ENCODE measurements around the gene TAPBPL.
A peak's percentile ranks its signal among the peaks of the same experiment; 100 is the strongest.
"Not testable (repeated sequence)": the region's sequence is repeated elsewhere in the genome, so short reads cannot be mapped to it uniquely, and the experiment has no call there.

TAPBPL gene

DNA sequence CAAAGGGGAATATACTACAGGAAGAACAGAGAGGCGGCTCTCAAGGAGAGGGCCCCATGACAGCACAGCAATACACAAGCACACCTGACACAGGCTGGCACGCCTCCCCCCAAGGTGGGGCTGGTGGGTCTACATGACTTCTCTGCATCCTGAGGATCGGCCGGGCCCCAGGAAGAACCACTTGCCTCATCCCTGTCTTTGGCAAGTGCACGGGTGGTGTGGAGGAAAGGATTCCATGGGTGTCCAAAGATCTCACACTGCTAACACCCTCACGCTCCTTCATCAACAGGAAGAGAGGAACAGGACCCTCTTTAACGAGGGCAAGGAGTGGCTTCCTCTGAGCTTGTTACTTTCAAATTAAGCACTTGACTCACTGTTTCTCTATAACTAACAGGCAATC, 11.4 kb downstream of the TAPBPL start:
- no peak for DNase-seq

DNA sequence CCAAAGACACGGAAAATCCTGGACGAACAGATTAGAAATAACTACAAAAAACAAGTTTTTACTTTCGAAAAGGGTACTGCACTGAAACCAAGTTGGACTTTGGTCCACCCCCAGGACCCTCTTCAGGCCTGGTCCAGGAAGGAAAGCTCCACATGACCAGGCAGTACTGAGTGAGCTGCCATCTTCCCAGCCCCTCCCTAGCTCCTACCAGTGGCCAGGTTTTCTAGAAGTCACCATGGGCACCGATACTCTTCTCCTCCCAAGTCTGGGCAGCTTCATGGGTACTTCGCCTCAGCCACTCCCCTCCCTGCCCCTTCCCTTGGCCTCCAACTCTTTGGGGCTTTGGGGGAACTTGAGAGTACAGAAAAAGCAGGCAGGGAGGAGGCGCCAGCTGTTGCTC, 12.0 kb downstream of the TAPBPL start:
- no peak for DNase-seq

DNA sequence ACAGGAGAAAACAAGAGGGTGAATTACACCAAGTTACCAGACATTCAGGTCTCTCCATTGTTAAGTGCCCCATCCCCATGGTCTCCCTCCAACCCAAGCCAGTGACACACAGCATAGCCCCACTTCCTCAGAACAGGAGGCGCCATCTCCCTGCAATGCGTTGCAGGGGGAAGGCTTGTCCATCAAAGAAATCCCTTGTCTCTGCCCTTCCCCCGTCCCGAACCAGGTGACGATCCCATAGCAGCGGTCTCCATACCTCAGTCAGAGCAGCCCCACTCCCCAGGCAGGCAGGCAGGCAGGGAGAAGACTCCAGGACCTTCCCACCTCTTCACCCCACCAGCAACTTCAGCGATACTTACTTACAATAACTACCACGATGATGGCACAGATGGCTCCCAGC, 12.7 kb downstream of the TAPBPL start:
- DNase-seq = no peak

DNA sequence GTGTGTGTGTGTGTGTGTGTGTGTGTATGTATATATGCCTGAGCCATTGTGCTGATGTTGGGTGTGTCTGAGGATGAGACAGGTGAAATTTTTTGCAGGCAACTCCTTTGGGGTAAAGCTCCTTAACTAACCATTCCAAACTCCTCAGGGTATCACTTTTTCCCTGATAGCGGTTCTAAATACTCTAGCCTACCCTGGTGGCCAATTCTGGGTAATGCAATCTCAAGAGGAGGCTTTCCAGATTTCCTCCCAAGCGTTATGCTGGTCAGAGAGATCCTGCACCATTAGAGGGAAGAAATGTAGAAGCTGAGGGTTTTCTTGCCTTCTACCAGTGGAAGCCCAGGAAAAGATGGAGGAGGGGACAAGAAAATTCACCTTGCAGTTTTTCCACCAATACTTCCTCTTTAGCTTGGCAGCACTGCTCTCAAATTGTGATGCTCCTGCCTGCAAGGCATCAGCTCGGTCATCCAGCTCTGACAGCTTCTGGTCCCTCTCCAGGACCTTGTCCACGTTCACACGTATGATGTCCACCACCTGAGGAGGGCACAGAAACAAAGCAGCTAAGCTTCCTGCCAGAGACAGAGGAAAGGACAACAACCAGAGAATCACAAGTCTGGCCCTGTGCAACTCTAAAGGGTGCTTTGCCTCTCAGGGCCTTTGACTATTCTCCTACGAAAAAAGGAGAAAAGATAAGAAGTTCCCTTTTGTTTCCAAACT, 13.8 kb downstream of the TAPBPL start:
- peak; percentile 65 for DNase-seq

DNA sequence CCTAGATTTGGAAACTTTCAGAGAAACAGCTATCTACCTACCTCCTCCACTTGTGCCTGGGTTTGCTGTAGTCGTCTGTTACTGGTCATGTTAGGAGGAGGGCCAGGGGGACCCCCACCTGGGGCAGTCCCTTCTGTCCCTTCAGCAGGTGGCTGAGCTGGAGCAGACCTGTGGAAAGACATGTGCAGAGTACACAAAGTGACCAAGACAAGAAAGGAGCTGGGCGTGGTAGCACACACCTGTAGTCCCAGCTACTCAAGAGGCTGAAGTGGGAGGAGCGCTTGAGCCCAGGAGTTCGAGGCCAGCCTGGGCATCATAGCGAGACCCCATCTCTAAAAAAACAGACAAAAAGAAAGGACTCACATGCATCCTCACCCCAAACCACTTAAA, 14.3 kb downstream of the TAPBPL start:
- DNase-seq = no peak

DNA sequence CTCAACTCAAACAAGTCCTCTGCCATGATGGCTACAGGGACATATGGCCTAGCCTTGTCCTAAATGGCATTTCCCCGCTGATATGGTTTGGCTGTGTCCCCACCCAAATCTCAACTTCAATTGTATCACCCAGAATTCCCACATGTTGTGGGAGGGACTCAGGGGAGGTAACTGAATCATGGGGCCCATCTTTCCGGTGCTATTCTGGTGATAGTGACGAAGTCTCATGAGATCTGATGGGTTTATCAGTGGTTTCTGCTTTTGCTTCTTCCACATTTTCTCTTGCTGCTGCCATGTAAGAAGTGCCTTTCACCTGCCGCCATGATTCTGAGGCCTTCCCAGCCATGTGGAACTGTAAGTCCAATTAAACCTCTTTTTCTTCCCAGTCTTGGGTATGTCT, 14.9 kb downstream of the TAPBPL start:
- DNase-seq = not testable (repeated sequence)

DNA sequence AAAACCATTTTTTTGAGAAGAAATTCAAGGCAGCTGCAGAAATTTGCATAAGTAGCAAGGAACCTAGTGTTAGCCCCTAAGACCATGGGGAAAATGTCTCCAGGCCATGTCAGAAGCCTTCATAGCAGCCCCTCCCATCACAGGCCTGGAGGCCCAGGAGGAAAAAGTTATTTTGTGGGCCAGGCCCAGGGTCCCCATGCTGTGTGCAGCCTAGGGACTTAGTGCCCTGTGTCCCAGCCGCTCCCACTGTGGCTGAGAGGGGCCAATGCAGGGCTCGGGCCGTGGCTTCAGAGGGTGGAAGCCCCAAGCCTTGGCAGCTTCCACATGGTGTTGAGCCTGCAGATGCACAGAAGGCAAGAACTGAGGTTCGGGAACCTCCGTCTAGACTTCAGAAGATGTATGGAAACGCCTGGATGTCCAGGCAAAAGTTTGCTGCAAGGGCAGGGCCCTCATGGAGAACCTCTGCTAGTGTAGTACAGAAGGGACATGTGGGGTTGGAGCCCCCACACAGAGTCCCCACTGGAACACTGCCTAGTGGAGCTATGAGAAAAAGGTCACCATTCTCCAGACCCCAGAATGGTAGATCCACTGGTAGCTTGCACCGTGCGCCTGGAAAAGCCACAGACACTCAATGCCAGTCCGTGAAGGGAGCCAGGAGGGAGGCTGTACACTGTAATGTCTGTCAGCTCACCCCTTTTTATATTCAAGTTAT, 15.9 kb downstream of the TAPBPL start:
- not testable (repeated sequence) for DNase-seq

DNA sequence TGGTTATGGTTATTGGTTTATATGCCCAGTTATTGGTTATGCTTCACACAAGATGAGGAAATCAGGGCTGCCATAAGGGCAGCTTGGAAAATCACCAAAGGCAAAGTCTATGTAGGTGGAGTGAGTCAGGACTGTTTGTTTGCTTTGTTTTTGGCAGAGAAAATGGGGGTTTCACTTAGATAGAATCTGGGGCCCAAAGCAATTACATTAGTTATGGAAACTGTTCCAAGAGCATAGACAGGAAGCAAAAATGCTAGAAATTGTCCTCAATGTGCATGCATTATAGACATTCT, 16.4 kb downstream of the TAPBPL start:
- DNase-seq = no peak

DNA sequence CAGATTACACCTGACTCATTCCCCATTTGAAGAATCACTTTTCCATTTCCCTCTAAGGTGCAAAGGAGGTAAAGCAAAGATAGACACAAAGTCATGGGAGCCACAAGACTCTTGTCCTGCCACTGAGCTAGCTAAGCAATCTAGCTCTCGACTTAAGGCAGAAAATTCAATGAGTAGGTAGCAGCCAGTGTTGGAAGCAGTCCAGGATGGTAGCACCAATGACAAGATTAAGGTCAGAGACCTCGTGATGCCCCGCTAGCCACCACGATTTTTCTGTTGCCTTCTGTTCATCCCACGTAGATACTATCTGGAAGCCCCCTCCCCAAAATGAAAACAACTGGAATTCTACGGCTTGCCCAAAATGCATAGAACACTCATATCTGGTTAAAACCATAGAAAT, 17.2 kb downstream of the TAPBPL start:
- DNase-seq = no peak

DNA sequence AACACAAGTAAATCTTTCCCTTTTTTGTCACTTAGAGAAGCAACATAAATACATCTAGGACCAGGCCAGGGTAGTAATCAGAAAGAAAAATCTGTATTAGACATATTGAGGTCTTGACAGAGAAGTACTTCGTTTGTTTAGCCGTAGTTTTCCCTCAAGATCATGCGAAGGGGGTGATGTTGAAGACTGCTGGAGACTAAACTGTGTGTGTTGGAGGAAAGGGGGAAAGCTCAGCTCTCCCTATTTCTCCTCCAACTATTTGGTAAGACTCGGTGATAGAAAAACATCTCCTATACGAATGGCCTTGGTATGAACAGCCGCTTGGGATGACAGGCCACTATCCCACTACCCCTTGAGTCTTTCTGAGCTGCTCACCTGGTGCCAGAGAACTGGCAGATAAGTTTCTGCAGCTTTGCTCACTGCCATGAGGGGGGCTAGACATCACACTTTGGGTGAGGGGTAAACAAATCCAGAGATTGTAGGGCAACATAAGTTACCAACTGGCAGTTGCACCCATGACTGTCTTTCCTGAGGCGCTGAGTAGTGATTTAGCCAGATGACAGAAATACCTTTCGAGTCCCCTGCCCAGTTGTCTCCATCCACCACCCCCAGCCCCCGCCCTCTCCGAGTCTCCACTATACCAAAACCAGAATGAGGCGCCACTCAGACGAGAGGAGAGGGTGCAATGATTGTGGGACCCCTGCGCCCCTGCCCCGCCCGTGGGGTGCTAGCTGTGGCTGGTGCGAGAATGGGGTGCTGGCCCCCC, 17.9 kb downstream of the TAPBPL start:
- DNase-seq = no peak

DNA sequence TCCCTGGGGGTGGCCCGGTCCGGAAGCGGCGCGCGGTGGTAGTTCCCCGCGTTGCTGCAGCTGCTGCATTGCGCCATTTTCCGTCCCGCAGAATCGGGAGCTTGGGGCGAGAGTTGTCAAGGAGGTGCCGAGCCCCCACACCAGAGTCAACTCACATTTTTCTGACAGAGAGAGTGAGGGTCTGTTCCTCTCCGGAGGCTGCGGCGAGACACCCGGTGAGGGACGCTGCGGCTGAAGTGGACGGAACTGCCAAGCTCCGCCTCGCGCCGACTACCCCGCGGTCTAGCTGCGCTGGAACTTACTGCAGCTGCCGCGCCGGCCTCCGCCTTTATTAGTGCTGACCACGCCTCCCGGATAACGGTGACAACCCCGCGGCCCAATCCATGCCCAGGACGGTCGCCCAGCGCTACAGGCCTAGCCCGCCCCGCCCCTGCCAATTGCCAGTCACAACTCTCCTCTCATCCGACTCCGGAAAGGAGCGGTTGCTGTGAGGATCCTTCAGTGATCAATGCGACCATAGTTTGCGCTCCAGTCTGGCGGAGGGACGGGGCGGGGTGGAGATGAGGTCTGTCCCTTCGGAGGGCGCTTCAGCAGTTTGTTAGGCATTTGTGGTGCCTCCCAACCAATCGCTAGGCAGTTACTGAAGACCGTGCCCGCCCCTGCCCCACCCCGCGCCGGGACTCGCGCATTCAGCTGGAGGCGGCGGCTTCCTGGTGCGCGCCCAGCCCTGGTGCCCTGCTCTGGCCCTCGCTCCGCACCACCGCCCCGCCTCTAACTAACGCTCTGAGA, 18.7 kb downstream of the TAPBPL start, which contains the start of gene VAMP1:
VAMP1 (minus strand) TSS at position 303 of the 789 bp plus-strand sequence; CDS start at position 157, 146 bp downstream.
- peak; percentile 99 for DNase-seq

DNA sequence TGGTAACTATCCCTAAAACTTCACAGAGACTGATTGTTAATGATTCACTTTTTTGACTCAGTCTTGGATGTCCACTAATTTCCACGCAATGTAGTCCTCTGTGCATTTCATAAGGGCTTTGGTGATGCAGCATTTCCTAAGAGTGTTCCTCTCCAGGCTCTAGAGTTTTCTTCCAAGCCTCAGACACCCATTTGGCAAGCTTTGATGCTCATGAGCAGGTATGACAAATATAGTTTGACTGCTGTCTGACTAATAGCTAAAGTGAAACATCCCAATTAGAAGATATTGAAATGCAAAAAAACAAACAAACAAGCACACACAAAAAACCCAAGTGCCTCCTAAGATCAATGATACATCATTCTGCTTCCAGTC, 20.1 kb downstream of the TAPBPL start:
- peak; percentile 29 for DNase-seq

DNA sequence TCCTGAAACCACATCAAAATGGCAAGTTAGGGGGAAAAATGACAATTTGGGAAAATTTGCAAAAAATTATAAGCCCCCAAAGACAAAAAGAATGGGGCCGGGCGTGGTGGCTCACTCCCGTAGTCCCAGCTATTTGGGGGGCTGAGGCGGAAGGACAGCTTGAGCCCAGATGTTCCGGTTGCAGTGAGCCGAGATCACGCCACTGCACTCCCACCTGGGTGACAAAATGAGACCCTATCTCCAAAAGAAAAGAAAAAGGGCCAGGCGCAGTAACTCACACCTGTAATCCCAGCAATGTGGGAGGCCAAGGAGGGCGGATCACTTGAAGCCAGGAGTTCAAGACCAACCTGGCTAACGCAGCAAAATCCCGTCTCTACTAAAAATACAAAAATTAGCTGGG, 20.6 kb downstream of the TAPBPL start:
- no peak for DNase-seq

DNA sequence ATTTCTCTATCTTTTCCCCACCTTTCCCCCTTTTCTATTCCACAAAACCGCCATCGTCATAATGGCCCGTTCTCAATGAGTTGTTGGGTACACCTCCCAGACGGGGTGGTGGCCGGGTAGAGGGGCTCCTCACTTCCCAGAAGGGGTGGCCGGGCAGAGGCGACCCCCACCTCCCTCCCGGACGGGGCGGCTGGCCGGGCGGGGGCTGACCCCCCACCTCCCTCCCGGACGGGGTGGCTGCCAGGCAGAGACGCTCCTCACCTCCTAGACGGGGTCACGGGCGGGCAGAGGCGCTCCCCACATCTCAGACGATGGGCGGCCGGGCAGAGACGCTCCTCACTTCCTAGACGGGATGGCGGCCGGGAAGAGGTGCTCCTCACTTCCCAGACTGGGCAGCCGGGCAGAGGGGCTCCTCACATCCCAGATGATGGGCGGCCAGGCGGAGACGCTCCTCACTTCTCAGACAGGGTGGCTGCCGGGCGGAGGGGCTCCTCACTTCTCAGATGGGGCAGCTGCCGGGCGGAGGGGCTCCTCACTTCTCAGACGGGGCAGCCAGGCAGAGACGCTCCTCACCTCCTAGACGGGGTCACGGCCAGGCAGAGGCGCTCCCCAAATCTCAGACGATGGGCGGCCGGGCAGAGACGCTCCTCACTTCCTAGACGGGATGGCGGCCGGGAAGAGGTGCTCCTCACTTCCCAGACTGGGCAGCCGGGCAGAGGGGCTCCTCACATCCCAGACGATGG, 23.6 kb downstream of the TAPBPL start:
- not testable (repeated sequence) for DNase-seq

DNA sequence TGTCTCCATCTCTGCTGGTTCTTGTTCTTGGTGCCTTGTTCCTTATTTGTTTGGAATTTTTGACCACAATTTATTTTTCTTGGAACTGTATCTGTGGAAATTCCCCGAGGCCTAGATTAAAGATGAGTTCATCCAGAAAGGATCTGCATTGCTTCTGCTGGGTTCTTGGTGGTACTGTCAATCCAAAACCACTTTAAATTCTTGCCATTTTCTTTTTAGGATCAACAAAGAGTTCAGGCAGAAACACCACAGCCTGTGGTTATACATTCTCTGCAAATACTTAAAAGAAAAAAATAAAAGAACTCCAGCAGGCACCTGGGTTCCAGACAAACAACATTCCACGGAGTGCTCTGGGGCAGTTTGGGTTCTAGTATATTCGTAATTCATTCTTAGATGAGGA, 24.6 kb downstream of the TAPBPL start:
- peak; percentile 79 for DNase-seq

DNA sequence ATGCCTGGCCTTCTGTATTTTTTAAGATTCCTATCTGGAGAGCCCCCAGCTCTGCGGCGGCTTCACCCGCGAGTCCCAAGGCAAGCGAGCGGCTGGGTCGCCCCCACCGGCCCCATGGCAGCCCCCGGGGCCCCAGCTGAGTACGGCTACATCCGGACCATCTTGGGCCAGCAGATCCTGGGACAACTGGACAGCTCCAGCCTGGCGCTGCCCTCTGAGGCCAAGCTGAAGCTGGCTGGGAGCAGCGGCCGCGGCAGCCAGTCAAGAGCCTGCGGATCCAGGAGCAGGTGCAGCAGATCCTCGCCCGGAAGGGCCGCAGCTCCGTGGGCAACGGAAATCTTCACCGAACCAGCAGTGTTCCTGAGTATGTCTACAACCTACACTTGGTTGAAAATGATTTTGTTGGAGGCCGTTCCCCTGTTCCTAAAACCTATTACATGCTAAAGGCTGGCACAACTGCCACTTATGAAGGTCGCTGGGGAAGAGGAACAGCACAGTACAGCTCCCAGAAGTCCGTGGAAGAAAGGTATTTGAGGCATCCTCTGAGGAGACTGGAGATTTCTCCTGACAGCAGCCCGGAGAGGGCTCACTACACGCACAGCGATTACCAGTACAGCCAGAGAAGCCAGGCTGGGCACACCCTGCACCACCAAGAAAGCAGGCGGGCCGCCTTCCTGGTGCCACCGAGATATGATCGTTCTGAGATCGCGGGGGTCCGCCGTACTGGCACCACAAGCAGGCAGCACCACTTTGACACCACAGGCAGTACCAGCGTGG, 25.9 kb downstream of the TAPBPL start:
- DNase-seq = not testable (repeated sequence)

DNA sequence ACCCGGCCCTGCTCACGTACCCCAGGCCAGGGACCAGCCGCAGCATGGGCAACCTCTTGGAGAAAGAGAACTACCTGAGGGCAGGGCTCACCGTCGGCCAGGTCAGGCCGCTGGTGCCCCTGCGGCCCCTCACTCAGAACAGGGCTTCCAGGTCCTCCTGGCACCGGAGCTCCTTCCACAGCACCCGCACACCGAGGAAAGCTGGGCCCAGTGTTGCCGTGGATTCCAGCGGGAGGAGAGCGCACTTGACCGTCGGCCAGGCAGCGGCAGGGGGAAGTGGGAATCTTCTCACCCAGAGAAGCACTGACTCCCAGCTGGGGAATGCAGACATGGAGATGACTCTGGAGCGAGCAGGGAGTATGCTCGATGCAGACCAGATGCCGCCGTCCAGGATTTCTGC, 26.6 kb downstream of the TAPBPL start:
- peak; percentile 73 for DNase-seq

DNA sequence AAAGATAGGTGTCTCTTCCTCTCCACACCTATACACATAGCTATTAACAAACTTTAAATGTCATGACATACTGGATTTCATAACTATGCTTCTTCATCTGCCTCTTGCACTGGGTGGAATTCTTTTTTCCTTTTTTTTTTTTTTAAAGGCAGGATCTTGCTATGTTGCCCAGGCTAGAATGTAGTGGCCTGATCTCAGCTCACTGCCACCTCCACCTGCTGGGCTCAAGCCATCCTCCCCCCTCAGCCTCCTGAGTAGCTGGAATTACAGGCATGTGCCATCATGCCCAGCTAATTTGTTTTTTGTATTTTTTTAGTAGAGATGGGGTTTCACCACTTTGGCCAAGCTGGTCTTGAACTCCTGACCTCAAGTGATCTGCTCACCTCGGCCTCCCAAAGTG, 36.4 kb downstream of the TAPBPL start:
- DNase-seq = no peak

DNA sequence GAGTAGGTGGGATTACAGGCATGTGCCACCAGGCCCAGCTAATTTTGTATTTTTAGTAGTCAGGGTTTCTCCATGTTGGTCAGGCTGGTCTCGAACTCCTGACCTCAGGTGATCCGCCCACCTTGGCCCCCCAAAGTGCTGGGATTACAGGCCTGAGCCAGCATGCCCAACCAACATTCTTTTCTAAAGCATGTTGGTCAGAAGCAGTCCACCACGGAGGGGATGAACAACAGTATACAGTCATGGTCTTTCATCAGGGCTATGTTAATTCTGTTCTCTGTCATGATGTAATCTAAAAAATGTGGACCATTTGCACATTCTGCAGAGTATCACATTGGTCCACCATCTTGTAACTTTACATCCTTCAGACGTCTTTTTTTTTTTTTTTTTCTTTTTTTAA, 37.6 kb downstream of the TAPBPL start:
- DNase-seq = peak; percentile 14

DNA sequence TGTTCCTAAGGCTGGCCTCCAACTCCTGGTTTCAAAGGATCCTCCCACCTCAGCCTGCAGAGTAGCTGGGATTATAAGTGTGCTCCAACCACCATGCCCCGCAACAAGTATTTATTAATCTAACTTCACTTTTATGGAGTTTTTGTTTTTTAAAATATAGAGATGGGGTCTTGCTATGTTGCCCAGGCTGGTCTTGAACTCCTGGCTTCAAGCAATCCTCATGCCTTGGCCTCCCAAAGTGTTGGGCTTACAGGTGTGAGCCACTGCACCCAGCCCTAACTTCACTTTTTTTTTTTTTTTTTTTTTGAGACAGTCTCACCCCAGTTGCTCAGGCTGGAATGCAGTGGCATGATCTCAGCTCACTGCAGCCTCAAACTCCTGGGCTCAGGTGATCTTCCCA, 38.8 kb downstream of the TAPBPL start:
- not testable (repeated sequence) for DNase-seq

DNA sequence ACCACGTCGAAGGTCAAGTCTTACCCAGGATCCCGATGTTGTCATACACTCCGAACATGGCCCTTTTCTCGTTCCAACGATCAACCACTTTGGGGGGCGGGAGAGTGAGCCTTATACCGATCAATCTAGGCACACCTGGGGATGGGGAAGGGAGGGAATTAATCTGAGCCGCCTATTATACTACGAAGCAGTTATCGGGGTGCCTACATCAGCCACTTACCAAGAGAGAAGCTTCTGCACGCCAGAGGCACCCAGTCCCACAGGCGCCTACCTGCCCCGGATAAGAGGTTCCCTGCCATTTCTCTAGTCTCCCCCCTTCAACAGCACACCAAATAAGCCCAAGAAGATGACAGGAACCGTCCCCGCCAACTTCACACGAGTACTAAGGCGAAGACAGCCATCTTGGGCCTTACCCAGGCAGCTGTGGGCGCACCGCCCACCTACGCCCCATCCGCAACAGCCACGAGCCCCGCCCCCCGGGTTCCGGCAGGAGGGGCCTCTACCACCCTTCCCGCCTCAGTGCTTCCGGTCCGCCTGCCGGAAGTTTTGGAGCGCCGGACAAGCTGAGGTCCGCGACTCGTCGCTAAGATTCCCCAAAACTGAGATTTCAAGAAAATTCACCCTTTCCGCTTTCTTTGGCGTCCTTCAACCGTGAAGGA, 41.1 kb downstream of the TAPBPL start, which contains the start of gene MRPL51:
MRPL51 (minus strand) TSS at position 425 of the 659 bp plus-strand sequence; CDS start at position 299, 126 bp downstream.
- DNase-seq = peak; percentile 95

Data from fibroblast of skin of right biceps (primary cell).